Kidney (tissue), 14 donors: Measurements from ENCODE around the gene ADGRV1. TPM values are rescaled to one million over a fixed set of nuclear protein-coding genes. Genes with fewer than 3 reads are reported as not detected.

Experiments
- DNase-seq, 5 donors: peaks; one replicate each; pipeline ENCODE4 v3.0.0-alpha.2; 2013 to 2020
- FAIRE-seq: peaks from 2 replicates; lab custom pipeline; 2012; peaks lifted over from hg19 to GRCh38; lab: Jason Lieb, UNC
- H3K27ac ChIP-seq, 2 donors: one replicate each; pipeline ENCODE4 v1.7.0; 2013; ENCODE audit warnings: low read depth in 2 of 2, low read length in 2 of 2, inconsistent platforms in 1 of 2
- H3K27me3 ChIP-seq: one replicate; pipeline ENCODE4 v1.7.1; 2013; ENCODE audit warnings: low read length, inconsistent platforms; ENCODE audit not compliant: control insufficient read depth, insufficient read depth
- H3K36me3 ChIP-seq, 3 donors: one replicate each; pipeline versions ENCODE4 v1.7.0 to v1.7.1; 2013; ENCODE audit warnings: low read length in 3 of 3, control low read depth in 1 of 3, inconsistent platforms in 1 of 3; ENCODE audit not compliant: insufficient read depth in 3 of 3, control insufficient read depth in 2 of 3
- H3K4me1 ChIP-seq, 3 donors: one replicate each; pipeline versions ENCODE4 v1.7.0 to v1.7.1; 2013; ENCODE audit warnings: low read length in 3 of 3, inconsistent platforms in 1 of 3, low read depth in 1 of 3; ENCODE audit not compliant: control insufficient read depth in 2 of 3, insufficient read depth in 2 of 3
- H3K4me3 ChIP-seq, 3 donors: one replicate each; pipeline versions ENCODE4 v1.7.0 to v1.8.1; 2013; ENCODE audit warnings: low read length in 3 of 3, control low read depth in 1 of 3, inconsistent platforms in 1 of 3
- H3K9ac ChIP-seq, 3 donors: one replicate each; pipeline versions ENCODE4 v1.7.0 to v1.7.1; 2013; ENCODE audit warnings: low read length in 3 of 3, control low read depth in 1 of 3, inconsistent platforms in 1 of 3
- H3K9me3 ChIP-seq, 3 donors: one replicate each; pipeline versions ENCODE4 v1.7.0 to v1.7.1; 2013; ENCODE audit warnings: low read length in 3 of 3, control low read depth in 1 of 3, inconsistent platforms in 1 of 3; ENCODE audit not compliant: control insufficient read depth in 2 of 3, insufficient read depth in 1 of 3
- CTCF ChIP-seq: IDR thresholded peaks from 3 replicates; pipeline ENCODE4 v1.5.1; 2012; ENCODE audit warnings: mild to moderate bottlenecking, moderate library complexity, borderline replicate concordance; ENCODE audit not compliant: insufficient read depth; ENCODE audit errors: extremely low read depth
- intact Hi-C: fragments of 100-400 bp; cut with DNase I; formaldehyde crosslinking; loops from one replicate; pipeline ENCODE4 v1.11.1; 2022
- polyA plus RNA-seq: library from polyadenylated mRNA; stranded (reverse); fragments of 350-450 nt; fragmentation: Illumina TruSeq; extraction: RNeasy Lipid Tissue Mini Kit (QIAGEN cat#74804); gene quantifications from one replicate; pipeline ENCODE4 v1.2.3, GENCODE V29; 2014; ENCODE audit warnings: low read depth, low replicate concordance; ENCODE audit not compliant: insufficient read depth
- total RNA-seq: library from RNA; stranded (reverse); fragmentation: NEBNext Ultra II Directional; extraction: Animal tissue kit (Norgen Biotek cat#: 25700); gene quantifications from one replicate; pipeline ENCODE4 v1.2.1, GENCODE V29; 2021
- donor health status: control.
- donor health status: control.
- donor health status: control.
- donor health status: control.
- donor health status: control.
- donor health status: DM: yes; HTN: yes; CAD: no.
- donor health status: Normal renal cell carcinoma (clear cell type).

Gene ADGRV1
- total and polyA plus RNA-seq, 2 donors from 2014 or later, result 7.0 to 7.3 TPM

- Histone ChIP-seq H3K9ac (no peak overlapping the region), H3K27ac (no peak overlapping the region), H3K9me3 (no peaks in the 10 kb centered on the region), H3K4me3 (no peak overlapping the region), H3K27me3 (no peaks in the 10 kb centered on the region), H3K36me3 (no peaks in the 10 kb centered on the region), H3K4me1 (no peaks in the 10 kb centered on the region)
- DNase-seq, result no peak
- intact Hi-C loops, result no loop called here
- no peak for FAIRE-seq
- TF ChIP-seq CTCF, result no peak
Observed at GRCh38 chr5:91137647-91138046, 579.0 kb downstream of the ADGRV1 start.

DNA sequence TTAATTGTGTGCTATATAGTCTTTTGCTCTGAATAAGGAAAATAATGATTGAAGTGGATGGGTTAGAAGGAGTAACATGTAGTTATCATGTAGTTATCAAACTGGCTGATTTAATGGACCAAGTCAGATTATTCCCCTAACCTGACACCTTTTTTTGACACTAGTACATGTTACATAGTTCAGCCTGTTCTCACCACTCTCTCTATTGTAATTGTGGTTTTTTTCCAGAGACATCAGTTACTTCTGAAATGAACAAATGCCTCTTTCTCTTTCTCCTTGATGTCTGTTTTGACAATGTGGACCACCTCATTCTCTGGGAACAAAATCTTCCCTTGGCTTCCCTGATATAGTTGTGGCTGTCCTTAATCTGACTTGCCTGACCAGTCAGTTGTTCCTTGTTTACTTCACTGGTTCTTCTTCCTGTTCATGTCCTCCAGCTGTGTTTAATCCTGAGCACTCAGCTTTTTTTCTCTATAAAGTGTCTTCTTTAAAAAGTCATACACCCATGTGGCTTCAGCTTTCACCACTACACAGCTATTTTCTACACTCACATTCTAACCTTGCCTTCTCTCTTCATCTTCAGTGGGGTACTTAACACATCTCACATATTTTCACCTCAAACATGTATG lies 581.1 kb downstream of the ADGRV1 start:
- Histone ChIP-seq H3K27me3 (no peaks in the 10 kb centered on the region), H3K36me3 (no peaks in the 10 kb centered on the region), H3K27ac (no peak overlapping the region), H3K9me3 (no peaks in the 10 kb centered on the region), H3K4me3 (no peak overlapping the region), H3K9ac (no peak overlapping the region), H3K4me1 (no peaks in the 10 kb centered on the region)
- DNase-seq (no peak), FAIRE-seq (no peak)
- no peak for TF ChIP-seq CTCF
- intact Hi-C loops, result no loop called here

GRCh38 chr5:91140657-91141056 lies 582.1 kb downstream of the ADGRV1 start:
- intact Hi-C loops, result no loop called here
- Histone ChIP-seq H3K36me3 (no peaks in the 10 kb centered on the region), H3K27ac (no peak overlapping the region), H3K27me3 (no peaks in the 10 kb centered on the region), H3K9ac (no peak overlapping the region), H3K9me3 (no peaks in the 10 kb centered on the region), H3K4me3 (no peak overlapping the region), H3K4me1 (no peaks in the 10 kb centered on the region)
- no peak for DNase-seq
- TF ChIP-seq CTCF, result no peak
- FAIRE-seq, result no peak

GRCh38 chr5:91141642-91142041 lies 583.0 kb downstream of the ADGRV1 start:
- no peak overlapping the region for H3K4me3 ChIP-seq
- H3K36me3 ChIP-seq, result no peaks in the 10 kb centered on the region
- no peaks in the 10 kb centered on the region for H3K9me3 ChIP-seq
- H3K27me3 ChIP-seq, result no peaks in the 10 kb centered on the region
- no peaks in the 10 kb centered on the region for H3K4me1 ChIP-seq
- TF ChIP-seq CTCF, result no peak
- no peak overlapping the region for H3K27ac ChIP-seq
- H3K9ac ChIP-seq, result no peak overlapping the region
- FAIRE-seq, result no peak
- no peak for DNase-seq
- intact Hi-C loops, result no loop called here
